H7 (cell line): Measurements from ENCODE around the gene PAX6. TPM values are rescaled to one million over a fixed set of nuclear protein-coding genes. Genes with fewer than 3 reads are reported as not detected.

ENCODE experiments used
- DNase-seq: peaks from one replicate; pipeline ENCODE4 v3.0.0; 2012
- H3K27me3 ChIP-seq: 2 replicates; pipeline ENCODE4 v1.6.0; 2011; ENCODE audit warnings: mild to moderate bottlenecking, low read length; ENCODE audit not compliant: control insufficient read depth, insufficient read depth
- H3K36me3 ChIP-seq: replicated peaks from 2 replicates; pipeline ENCODE4 v1.5.1; 2011; ENCODE audit warnings: low read length; ENCODE audit not compliant: control insufficient read depth, insufficient read depth
- H3K4me3 ChIP-seq: 2 replicates; pipeline ENCODE4 v1.5.1; 2011; ENCODE audit warnings: low read depth, mild to moderate bottlenecking, control low read depth, low read length, moderate library complexity; ENCODE audit not compliant: insufficient read depth
- total RNA-seq: library from RNA; depleted of rRNA; stranded (reverse); fragments of >200 nt; shearing (Covaris generic); gene quantifications from 2 replicates; pipeline ENCODE4 v1.2.3, GENCODE V29; 2014

The PAX6 gene
- total RNA-seq, 1 experiment from 2014 or later: 12.3 TPM

GRCh38 chr11:31786996-31787685, 24.0 kb downstream of the PAX6 start:
- H3K36me3 ChIP-seq: no peaks in the 10 kb centered on the region
- DNase-seq: no peak
- no peak overlapping the region for H3K4me3 ChIP-seq
- no peaks in the 10 kb centered on the region for H3K27me3 ChIP-seq

GRCh38 chr11:31784611-31785010, 26.5 kb downstream of the PAX6 start:
- Histone ChIP-seq H3K36me3 (no peaks in the 10 kb centered on the region), H3K4me3 (no peak overlapping the region), H3K27me3 (no peaks in the 10 kb centered on the region)
- DNase-seq: no peak

- no peaks in the 10 kb centered on the region for H3K27me3 ChIP-seq
- H3K4me3 ChIP-seq: no peak overlapping the region
- no peak for DNase-seq
- H3K36me3 ChIP-seq: no peaks in the 10 kb centered on the region
Measured at GRCh38 chr11:31783252-31783651, 27.9 kb downstream of the PAX6 start.

GRCh38 chr11:31782257-31782656, 28.9 kb downstream of the PAX6 start:
- Histone ChIP-seq H3K27me3 (no peaks in the 10 kb centered on the region), H3K4me3 (no peak overlapping the region), H3K36me3 (no peaks in the 10 kb centered on the region)
- DNase-seq: no peak

GRCh38 chr11:31780480-31780971, 30.6 kb downstream of the PAX6 start:
- Histone ChIP-seq H3K27me3 (no peaks in the 10 kb centered on the region), H3K4me3 (no peak overlapping the region), H3K36me3 (no peaks in the 10 kb centered on the region)
- DNase-seq: no peak

GRCh38 chr11:31780078-31780477, 31.0 kb downstream of the PAX6 start:
- DNase-seq: no peak
- H3K27me3 ChIP-seq: no peaks in the 10 kb centered on the region

GRCh38 chr11:31779374-31779791, 31.7 kb downstream of the PAX6 start:
- Histone ChIP-seq H3K36me3 (no peaks in the 10 kb centered on the region), H3K27me3 (no peaks in the 10 kb centered on the region), H3K4me3 (no peak overlapping the region)
- no peak for DNase-seq

More at GRCh38 chr11:31780078-31780477, 31.0 kb downstream of the PAX6 start:
- no peaks in the 10 kb centered on the region for H3K36me3 ChIP-seq
- no peak overlapping the region for H3K4me3 ChIP-seq

- DNase-seq: no peak
- no peaks in the 10 kb centered on the region for H3K27me3 ChIP-seq
Measured at GRCh38 chr11:31772412-31772811, 38.7 kb downstream of the PAX6 start.

GRCh38 chr11:31770011-31770700, 41.0 kb downstream of the PAX6 start:
- Histone ChIP-seq H3K4me3 (no peak overlapping the region), H3K27me3 (no peaks in the 10 kb centered on the region), H3K36me3 (no peaks in the 10 kb centered on the region)
- no peak for DNase-seq

More at GRCh38 chr11:31772412-31772811, 38.7 kb downstream of the PAX6 start:
- Histone ChIP-seq H3K4me3 (no peak overlapping the region), H3K36me3 (no peaks in the 10 kb centered on the region)

GRCh38 chr11:31768749-31769640, 42.1 kb downstream of the PAX6 start:
- DNase-seq: no peak
- H3K4me3 ChIP-seq: no peak overlapping the region
- no peaks in the 10 kb centered on the region for H3K27me3 ChIP-seq
- no peaks in the 10 kb centered on the region for H3K36me3 ChIP-seq

GRCh38 chr11:31767685-31768084, 43.4 kb downstream of the PAX6 start:
- no peaks in the 10 kb centered on the region for H3K27me3 ChIP-seq
- H3K36me3 ChIP-seq: no peaks in the 10 kb centered on the region
- H3K4me3 ChIP-seq: no peak overlapping the region
- no peak for DNase-seq

GRCh38 chr11:31767066-31767465, 44.1 kb downstream of the PAX6 start:
- no peaks in the 10 kb centered on the region for H3K27me3 ChIP-seq
- H3K36me3 ChIP-seq: no peaks in the 10 kb centered on the region
- H3K4me3 ChIP-seq: no peak overlapping the region
- no peak for DNase-seq

- no peaks in the 10 kb centered on the region for H3K36me3 ChIP-seq
- no peak for DNase-seq
- H3K4me3 ChIP-seq: no peak overlapping the region
- no peaks in the 10 kb centered on the region for H3K27me3 ChIP-seq
Measured at GRCh38 chr11:31764766-31765165, 46.4 kb downstream of the PAX6 start.

- Histone ChIP-seq H3K36me3 (no peaks in the 10 kb centered on the region), H3K4me3 (no peak overlapping the region), H3K27me3 (no peaks in the 10 kb centered on the region)
- DNase-seq: no peak
Measured at GRCh38 chr11:31764261-31764660, 46.9 kb downstream of the PAX6 start.
